Measurements from ENCODE around the gene CLDN16.

The CLDN16 gene

DNA sequence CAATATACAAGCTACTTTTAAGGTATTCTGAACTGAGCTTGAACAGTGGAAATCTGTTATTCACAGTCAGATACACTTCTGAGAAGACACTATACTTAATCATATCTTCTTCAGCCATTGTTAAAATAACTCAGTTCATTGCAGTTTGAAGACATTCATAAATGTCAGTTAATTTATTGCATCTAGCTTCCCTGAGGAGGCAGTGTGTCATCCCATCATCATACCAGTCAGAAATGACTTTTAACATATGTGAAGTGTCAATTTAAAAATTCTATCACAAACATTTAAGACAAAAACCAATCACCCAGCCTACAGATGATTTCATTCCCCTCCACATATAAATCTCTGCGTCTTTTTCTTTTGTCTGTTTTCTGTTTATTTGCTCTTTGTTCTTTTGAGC lies 54.3 kb downstream of the CLDN16 start:
- no peak for DNase-seq (ENCODE audit: low spot score)

GRCh38 chr3:190443257-190443656 lies 55.3 kb downstream of the CLDN16 start:
- DNase-seq (ENCODE audit: low spot score) = no peak

DNA sequence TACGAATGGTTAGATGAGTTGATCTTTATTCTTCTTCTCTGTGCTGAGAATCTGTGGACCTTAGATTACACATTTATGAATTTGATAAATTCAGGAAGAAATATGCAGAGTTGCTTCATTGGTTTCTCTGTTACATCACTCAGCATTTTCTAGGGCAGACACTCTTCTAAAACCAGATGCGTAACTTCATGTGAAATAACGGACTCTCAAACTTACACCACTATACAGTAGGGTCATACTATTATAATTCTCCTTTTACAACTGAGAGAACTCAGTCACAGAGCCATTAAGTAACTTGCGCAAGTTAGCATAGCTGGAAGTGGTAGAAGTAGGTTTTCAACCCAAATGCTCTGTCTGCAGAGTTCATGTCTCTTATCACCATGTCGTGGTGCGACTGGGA lies 56.0 kb downstream of the CLDN16 start:
- no peak for DNase-seq (ENCODE audit: low spot score)

DNA sequence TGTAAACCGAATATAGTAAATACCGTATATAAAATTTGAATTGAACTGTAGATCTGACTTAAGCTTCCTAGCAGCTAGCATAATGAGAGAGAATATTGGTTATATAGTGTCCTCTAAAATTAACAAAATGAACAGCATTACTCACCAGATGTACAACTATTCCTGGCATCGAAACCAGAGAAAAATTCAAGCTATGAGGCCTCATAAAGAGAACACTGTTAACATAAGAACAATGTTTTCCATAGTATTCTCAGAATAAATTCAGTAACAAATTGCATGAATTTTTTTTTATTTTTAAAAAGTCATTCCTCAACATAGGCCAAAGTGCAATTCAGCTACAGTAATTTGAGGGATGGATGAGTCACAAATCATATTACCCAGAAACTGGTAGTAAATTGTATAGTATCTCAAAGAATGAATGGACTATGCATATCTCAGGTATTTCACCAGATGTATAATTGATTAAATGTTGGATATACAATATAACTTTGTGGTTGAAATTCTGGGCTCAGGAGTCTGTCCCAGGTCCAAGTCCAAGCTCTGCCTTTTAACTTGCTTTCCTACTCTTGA lies 56.7 kb downstream of the CLDN16 start:
- no peak for DNase-seq (ENCODE audit: low spot score)

DNA sequence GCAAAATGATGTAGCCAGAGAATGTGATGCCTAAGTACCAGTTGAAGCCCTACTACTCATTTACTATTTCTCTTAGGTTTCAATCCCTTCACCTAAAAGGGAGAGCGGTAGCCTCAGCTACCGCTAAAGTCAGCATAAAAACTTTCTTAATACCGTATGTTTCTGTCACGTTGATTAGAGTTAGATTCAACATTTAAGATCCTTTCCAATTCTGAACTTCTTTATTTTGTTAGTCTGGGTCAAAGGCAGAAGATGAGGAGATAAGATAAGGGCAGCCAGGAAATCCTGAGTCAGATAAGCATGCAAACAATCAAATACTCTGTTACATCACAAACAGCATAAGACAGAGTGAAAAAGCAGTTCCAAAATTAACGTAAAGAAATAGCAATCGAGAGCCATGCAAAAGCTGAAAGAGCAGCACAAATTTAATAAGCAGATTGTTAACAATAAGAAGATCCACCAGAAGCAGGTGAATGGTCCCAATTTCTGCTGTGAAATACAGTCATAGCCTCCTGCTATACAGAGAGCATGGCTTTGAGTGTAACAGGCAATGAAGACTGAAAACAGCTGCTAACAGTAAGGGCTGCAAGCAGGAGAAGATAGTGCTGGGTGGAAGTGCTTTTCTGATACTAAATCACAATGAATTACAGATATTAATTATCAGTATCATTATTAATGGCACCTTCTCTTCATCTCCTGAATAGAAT lies 58.8 kb downstream of the CLDN16 start:
- DNase-seq (ENCODE audit: low spot score) = no peak

- DNase-seq (ENCODE audit: low spot score) = no peak
These were observed 60.3 kb downstream of the CLDN16 start for GRCh38 chr3:190448256-190448655.

DNA sequence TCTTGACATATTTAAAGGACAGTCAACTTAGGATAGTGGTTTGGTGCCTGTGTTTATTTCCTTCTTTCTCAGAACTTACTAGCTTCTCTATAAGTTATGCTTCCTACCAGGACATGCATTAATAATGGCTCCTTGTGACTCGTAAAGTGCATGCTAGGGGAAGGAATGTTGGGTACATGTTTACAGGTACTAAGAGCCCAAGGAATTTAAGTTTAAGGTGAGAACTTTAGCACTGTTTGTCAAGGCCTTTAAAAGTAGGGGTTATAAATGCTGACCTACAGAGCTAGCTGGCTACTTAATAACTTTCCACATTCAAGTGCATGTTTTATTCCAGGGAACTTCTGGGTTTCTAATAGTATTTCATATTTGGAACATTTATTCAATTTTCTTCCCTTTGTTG lies 61.8 kb downstream of the CLDN16 start, which contains the start of gene TMEM207:
Gene TMEM207 (minus strand): TSS at position 101 of the 400 bp plus-strand sequence. CDS start 92 bp downstream, at position 9.
- DNase-seq (ENCODE audit: low spot score) = no peak

- no peak for DNase-seq (ENCODE audit: low spot score)
These were observed 67.9 kb downstream of the CLDN16 start for GRCh38 chr3:190455828-190456227.

- no peak for DNase-seq (ENCODE audit: low spot score)
These were observed 68.8 kb downstream of the CLDN16 start for GRCh38 chr3:190456770-190457169.

DNA sequence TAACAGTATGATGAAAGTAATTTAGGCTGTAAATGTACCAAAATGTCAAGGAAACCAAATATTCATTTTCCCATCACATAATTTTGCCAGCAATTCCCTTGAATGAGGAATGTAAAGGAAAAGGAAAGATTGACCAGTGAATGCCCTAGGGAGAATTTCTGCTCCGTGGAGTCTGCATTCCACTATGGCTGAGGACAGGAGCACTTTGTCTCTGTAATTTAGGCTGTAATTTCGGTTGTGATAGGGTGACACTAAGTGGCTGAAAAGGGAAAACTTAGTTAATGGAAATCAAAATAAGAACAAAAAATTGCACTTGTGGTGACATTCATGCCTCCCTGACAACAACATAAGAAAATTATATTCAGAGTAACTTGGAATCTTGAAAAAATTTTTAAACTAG lies 70.1 kb downstream of the CLDN16 start:
- peak; percentile 12 for DNase-seq (ENCODE audit: low spot score)

All from Ammon's horn (tissue), 1 donor.